ENCODE measurements around the gene ADAMTS15. TPM values are rescaled to one million over a fixed set of nuclear protein-coding genes. Genes with fewer than 3 reads are reported as not detected.

The ADAMTS15 gene
- total RNA-seq, 4 donors from 2014 or later, result 2.5 to 11.1 (median 5.1) TPM

GRCh38 chr11:130403967-130404366, 44.5 kb upstream of the ADAMTS15 start:
- intact Hi-C loops (cut with DNase I; ENCODE audit: low total_unique reads), result no loop called here
- TF ChIP-seq CTCF (IDR thresholded peaks at IDR 0.05) (no peak), POLR2A (IDR thresholded peaks at IDR 0.05) (no peak)
- WGBS, 2 donors, result 93 to 98% methylated on average over 3 of the region's 3 CpGs
- H3K4me3 ChIP-seq (ENCODE audit: low read depth, poor library complexity, severe bottlenecking), result no peak overlapping the region
- no peak for DNase-seq (ENCODE audit: low spot score in 2 of 2)

GRCh38 chr11:130404727-130405126, 43.7 kb upstream of the ADAMTS15 start:
- TF ChIP-seq CTCF (IDR thresholded peaks at IDR 0.05) (no peak), POLR2A (IDR thresholded peaks at IDR 0.05) (no peak)
- DNase-seq (ENCODE audit: low spot score in 2 of 2), result no peak
- H3K4me3 ChIP-seq (ENCODE audit: low read depth, poor library complexity, severe bottlenecking), result no peak overlapping the region
- intact Hi-C loops (cut with DNase I; ENCODE audit: low total_unique reads), result no loop called here
- WGBS, 2 donors, result 69 to 74% methylated on average over 5 of the region's 5 CpGs

- WGBS, 2 donors, result 83 to 99% methylated on average over 9 of the region's 11 CpGs
- DNase-seq (ENCODE audit: low spot score in 2 of 2), result no peak
- no peak overlapping the region for H3K4me3 ChIP-seq (ENCODE audit: low read depth, poor library complexity, severe bottlenecking)
- intact Hi-C loops (cut with DNase I; ENCODE audit: low total_unique reads), result no loop called here
- no peak for TF ChIP-seq POLR2A (IDR thresholded peaks at IDR 0.05)
- no peak for TF ChIP-seq CTCF (IDR thresholded peaks at IDR 0.05)
Observed at GRCh38 chr11:130405428-130405827, 43.0 kb upstream of the ADAMTS15 start.

GRCh38 chr11:130407978-130408377, 40.5 kb upstream of the ADAMTS15 start:
- H3K4me3 ChIP-seq (ENCODE audit: low read depth, poor library complexity, severe bottlenecking), result no peak overlapping the region
- WGBS, 2 donors, result 18 to 36% methylated on average over 7 of the region's 7 CpGs
- DNase-seq (ENCODE audit: low spot score in 2 of 2), result peak in 1 of 2 donors; percentile 49
- intact Hi-C loops (cut with DNase I; ENCODE audit: low total_unique reads), result no loop called here
- no peak for TF ChIP-seq CTCF (IDR thresholded peaks at IDR 0.05)
- no peak for TF ChIP-seq POLR2A (IDR thresholded peaks at IDR 0.05)

GRCh38 chr11:130408401-130408890, 40.0 kb upstream of the ADAMTS15 start:
- TF ChIP-seq POLR2A (IDR thresholded peaks at IDR 0.05) (no peak), CTCF (IDR thresholded peaks at IDR 0.05) (no peak)
- H3K4me3 ChIP-seq (ENCODE audit: low read depth, poor library complexity, severe bottlenecking), result no peak overlapping the region
- no peak for DNase-seq (ENCODE audit: low spot score in 2 of 2)
- intact Hi-C loops (cut with DNase I; ENCODE audit: low total_unique reads), result no loop called here
- WGBS, 2 donors, result 90 to 95% methylated on average over 9 to 18 of the region's 18 CpGs

- no peak overlapping the region for H3K4me3 ChIP-seq (ENCODE audit: low read depth, poor library complexity, severe bottlenecking)
- WGBS, 2 donors, result 91 to 92% methylated on average over 8 of the region's 8 CpGs
- TF ChIP-seq CTCF (IDR thresholded peaks at IDR 0.05), result no peak
- intact Hi-C loops (cut with DNase I; ENCODE audit: low total_unique reads), result no loop called here
- no peak for DNase-seq (ENCODE audit: low spot score in 2 of 2)
Observed at GRCh38 chr11:130408901-130409300, 39.5 kb upstream of the ADAMTS15 start.

Measured in lower leg skin (tissue), 4 donors.